Lower leg skin (tissue), 3 donors: Measurements from ENCODE around the gene GOLGA8M.
"Not testable (repeated sequence)": the region's sequence is repeated elsewhere in the genome, so short reads cannot be mapped to it uniquely, and the experiment has no call there.

Source experiments
- POLR2A ChIP-seq, 2 donors: fragments of 450-650 bp; IDR thresholded peaks; one replicate each; pipeline ENCODE4 v1.6.1; 2016 to 2017; ENCODE audit warnings: antibody characterized with exemption in 2 of 2, mild to moderate bottlenecking in 1 of 2, moderate library complexity in 1 of 2
- TF ChIP-seq, protein P1 (sequence below), 3 donors: fragments of 450-650 bp; IDR thresholded peaks; one replicate each; pipeline ENCODE4 v1.5.1; 2016; ENCODE audit warnings: antibody characterized with exemption in 3 of 3, mild to moderate bottlenecking in 3 of 3, moderate library complexity in 2 of 3

DNA sequence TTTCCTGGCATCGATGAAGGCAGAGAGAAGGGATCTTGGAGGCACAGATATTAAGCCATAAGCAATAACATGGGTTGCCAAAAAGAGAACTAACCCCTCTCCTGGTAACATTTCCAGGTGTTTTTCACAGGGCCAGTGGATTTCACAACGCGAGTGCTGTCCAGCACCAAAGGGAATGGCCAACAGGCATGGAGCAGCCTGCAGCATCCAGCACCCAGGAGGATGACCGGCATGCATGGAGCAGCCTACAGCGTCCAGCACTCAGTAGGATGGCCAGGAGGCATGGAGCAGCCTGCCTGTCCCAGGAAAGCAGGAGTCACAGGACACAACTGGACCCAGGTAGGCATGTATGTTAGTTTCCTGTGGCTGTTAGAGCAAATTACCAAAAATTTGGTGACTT is 11.8 kb upstream of the GOLGA8M start:
- TF ChIP-seq, protein P1, sequence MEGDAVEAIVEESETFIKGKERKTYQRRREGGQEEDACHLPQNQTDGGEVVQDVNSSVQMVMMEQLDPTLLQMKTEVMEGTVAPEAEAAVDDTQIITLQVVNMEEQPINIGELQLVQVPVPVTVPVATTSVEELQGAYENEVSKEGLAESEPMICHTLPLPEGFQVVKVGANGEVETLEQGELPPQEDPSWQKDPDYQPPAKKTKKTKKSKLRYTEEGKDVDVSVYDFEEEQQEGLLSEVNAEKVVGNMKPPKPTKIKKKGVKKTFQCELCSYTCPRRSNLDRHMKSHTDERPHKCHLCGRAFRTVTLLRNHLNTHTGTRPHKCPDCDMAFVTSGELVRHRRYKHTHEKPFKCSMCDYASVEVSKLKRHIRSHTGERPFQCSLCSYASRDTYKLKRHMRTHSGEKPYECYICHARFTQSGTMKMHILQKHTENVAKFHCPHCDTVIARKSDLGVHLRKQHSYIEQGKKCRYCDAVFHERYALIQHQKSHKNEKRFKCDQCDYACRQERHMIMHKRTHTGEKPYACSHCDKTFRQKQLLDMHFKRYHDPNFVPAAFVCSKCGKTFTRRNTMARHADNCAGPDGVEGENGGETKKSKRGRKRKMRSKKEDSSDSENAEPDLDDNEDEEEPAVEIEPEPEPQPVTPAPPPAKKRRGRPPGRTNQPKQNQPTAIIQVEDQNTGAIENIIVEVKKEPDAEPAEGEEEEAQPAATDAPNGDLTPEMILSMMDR (IDR thresholded peaks at IDR 0.05) = not testable (repeated sequence)
- TF ChIP-seq POLR2A (IDR thresholded peaks at IDR 0.05) = not testable (repeated sequence)
